HEK293 (cell line): ENCODE data around the gene KMT2A.
"Not testable (repeated sequence)": the region's sequence is repeated elsewhere in the genome, so short reads cannot be mapped to it uniquely, and the experiment has no call there.

ENCODE experiments used
- CTCF ChIA-PET: fragments of 350-600 bp; formaldehyde crosslinking; extraction: SDS; loops from one replicate; lab custom pipeline; 2021; ENCODE audit warnings: antibody characterized with exemption; lab: Yijun Ruan, JAX
- POLR2A ChIA-PET: fragments of 300-600 bp; formaldehyde crosslinking; extraction: SDS; loops from one replicate; lab custom pipeline; 2020; ENCODE audit warnings: antibody characterized with exemption, inconsistent platforms; lab: Yijun Ruan, JAX
- H3K27ac ChIP-seq: fragments of 200-500 bp; sonication (Bioruptor generic); 2 replicates; pipeline ENCODE4 v1.5.1; 2014; ENCODE audit warnings: low read depth, low read length, control low read depth, inconsistent platforms; ENCODE audit errors: extremely low read depth
- H3K36me3 ChIP-seq, 2 experiments: fragments of 200-500 bp in 1 of 2; sonication (Bioruptor generic) in 1 of 2; 1 replicate in 1 of 2; 2 replicates in 1 of 2; pipeline ENCODE4 v1.5.1; 2014 to 2017; ENCODE audit warnings: inconsistent platforms in 2 of 2, low read length in 2 of 2; ENCODE audit not compliant: control insufficient read depth in 2 of 2, insufficient read depth in 1 of 2
- H3K4me1 ChIP-seq: fragments of 200-500 bp; sonication (Bioruptor generic); 2 replicates; pipeline ENCODE4 v1.5.1; 2014; ENCODE audit warnings: mild to moderate bottlenecking, low read length, inconsistent platforms; ENCODE audit not compliant: control insufficient read depth, insufficient read depth
- H3K4me3 ChIP-seq: 2 replicates; pipeline ENCODE4 v1.5.1; 2011; ENCODE audit warnings: low read depth, mild to moderate bottlenecking, control low read depth, low read length, moderate library complexity
- H3K9me3 ChIP-seq: fragments of 200-500 bp; sonication (Bioruptor generic); 2 replicates; pipeline ENCODE4 v1.5.1; 2014; ENCODE audit warnings: low read depth, low read length, inconsistent platforms; ENCODE audit not compliant: control insufficient read depth, insufficient read depth
- AEBP2 ChIP-seq: fragments of 450-650 bp; formaldehyde crosslinking; IDR thresholded peaks from 2 replicates; pipeline ENCODE4 v1.5.1; 2016; ENCODE audit warnings: missing biosample characterization, missing genetic modification characterization, borderline replicate concordance
- ATF2 ChIP-seq: fragments of 450-650 bp; formaldehyde crosslinking; IDR thresholded peaks from 2 replicates; pipeline ENCODE4 v1.5.1; 2016; ENCODE audit warnings: missing biosample characterization, missing genetic modification characterization, low read depth
- HOXC10 ChIP-seq: sonication (generic); formaldehyde crosslinking; IDR thresholded peaks from 2 replicates; pipeline ENCODE4 v1.8.1; 2023; ENCODE audit warnings: mild to moderate bottlenecking, missing genetic modification reagents
- IKZF3 ChIP-seq: fragments of 450-650 bp; IDR thresholded peaks from 2 replicates; pipeline ENCODE4 v1.5.0; 2018; ENCODE audit warnings: missing biosample characterization, mild to moderate bottlenecking, missing genetic modification characterization, moderate library complexity
- KLF9 ChIP-seq: fragments of 450-650 bp; formaldehyde crosslinking; IDR thresholded peaks from 2 replicates; pipeline ENCODE4 v1.5.1; 2016; ENCODE audit warnings: missing biosample characterization, missing genetic modification characterization, low read depth
- WT1 ChIP-seq: fragments of 450-650 bp; formaldehyde crosslinking; IDR thresholded peaks from 2 replicates; pipeline ENCODE4 v1.5.1; 2016; ENCODE audit warnings: missing biosample characterization, missing genetic modification characterization
- ZBTB1 ChIP-seq: fragments of 450-650 bp; formaldehyde crosslinking; IDR thresholded peaks from 2 replicates; pipeline ENCODE4 v1.5.1; 2016; ENCODE audit warnings: missing biosample characterization, missing genetic modification characterization
- ZBTB11 ChIP-seq: fragments of 450-650 bp; formaldehyde crosslinking; conservative IDR thresholded peaks from 2 replicates; pipeline ENCODE4 v1.5.1; 2016; ENCODE audit warnings: low read depth, missing biosample characterization, missing genetic modification characterization
- ZBTB17 ChIP-seq: fragments of 450-650 bp; formaldehyde crosslinking; IDR thresholded peaks from 2 replicates; pipeline ENCODE4 v1.5.1; 2016; ENCODE audit warnings: missing biosample characterization, missing genetic modification characterization
- ZBTB20 ChIP-seq: fragments of 450-650 bp; formaldehyde crosslinking; IDR thresholded peaks from 2 replicates; pipeline ENCODE4 v1.5.1; 2016; ENCODE audit warnings: missing biosample characterization, missing genetic modification characterization
- ZBTB21 ChIP-seq: fragments of 450-650 bp; formaldehyde crosslinking; IDR thresholded peaks from 2 replicates; pipeline ENCODE4 v1.5.1; 2017; ENCODE audit warnings: missing biosample characterization, missing genetic modification characterization
- ZFP69B ChIP-seq: fragments of 450-650 bp; formaldehyde crosslinking; IDR thresholded peaks from 2 replicates; pipeline ENCODE4 v1.5.1; 2016; ENCODE audit warnings: missing biosample characterization, missing genetic modification characterization
- ZNF157 ChIP-seq: fragments of 450-650 bp; formaldehyde crosslinking; IDR thresholded peaks from 2 replicates; pipeline ENCODE4 v1.5.1; 2016; ENCODE audit warnings: missing biosample characterization, missing genetic modification characterization
- ZNF174 ChIP-seq: fragments of 450-650 bp; formaldehyde crosslinking; IDR thresholded peaks from 2 replicates; pipeline ENCODE4 v1.5.0; 2017; ENCODE audit warnings: missing biosample characterization, mild to moderate bottlenecking, missing genetic modification characterization
- ZNF175 ChIP-seq: fragments of 450-650 bp; formaldehyde crosslinking; IDR thresholded peaks from 2 replicates; pipeline ENCODE4 v1.5.1; 2016; ENCODE audit warnings: missing biosample characterization, missing genetic modification characterization
- ZNF211 ChIP-seq: fragments of 450-650 bp; formaldehyde crosslinking; IDR thresholded peaks from 2 replicates; pipeline ENCODE4 v1.5.1; 2016; ENCODE audit warnings: low read depth, missing biosample characterization, missing genetic modification characterization
- ZNF221 ChIP-seq: fragments of 450-650 bp; formaldehyde crosslinking; IDR thresholded peaks from 2 replicates; pipeline ENCODE4 v1.5.1; 2017; ENCODE audit warnings: missing biosample characterization, missing genetic modification characterization, borderline replicate concordance
- ZNF274 ChIP-seq, 2 experiments: fragments of 200-500 bp in 1 of 2; fragments of 450-650 bp in 1 of 2; sonication (Bioruptor generic) in 1 of 2; formaldehyde crosslinking in 1 of 2; IDR thresholded peaks; 2 replicates each; pipeline versions ENCODE4 v1.5.1 to v1.6.1; 2014 to 2016; ENCODE audit warnings: borderline replicate concordance in 1 of 2, inconsistent platforms in 1 of 2, low read length in 1 of 2, missing biosample characterization in 1 of 2, missing genetic modification characterization in 1 of 2
- ZNF513 ChIP-seq: fragments of 450-650 bp; IDR thresholded peaks from 2 replicates; pipeline ENCODE4 v1.5.1; 2018; ENCODE audit warnings: missing biosample characterization, missing genetic modification characterization
- ZNF548 ChIP-seq: fragments of 450-650 bp; formaldehyde crosslinking; IDR thresholded peaks from 2 replicates; pipeline ENCODE4 v1.5.1; 2016; ENCODE audit warnings: missing biosample characterization, missing genetic modification characterization
- ZNF549 ChIP-seq: fragments of 450-650 bp; IDR thresholded peaks from 2 replicates; pipeline ENCODE4 v1.5.1; 2018; ENCODE audit warnings: missing biosample characterization, missing genetic modification characterization, mild to moderate bottlenecking, inconsistent platforms, moderate library complexity
- ZNF560 ChIP-seq: fragments of 450-650 bp; formaldehyde crosslinking; IDR thresholded peaks from 2 replicates; pipeline ENCODE4 v1.5.1; 2017; ENCODE audit warnings: missing biosample characterization, missing genetic modification characterization, borderline replicate concordance
- ZNF777 ChIP-seq: fragments of 450-650 bp; formaldehyde crosslinking; IDR thresholded peaks from 2 replicates; pipeline ENCODE4 v1.5.1; 2017; ENCODE audit warnings: missing biosample characterization, missing genetic modification characterization, borderline replicate concordance

KMT2A gene

GRCh38 chr11:118462178-118462577, 25.9 kb downstream of the KMT2A start:
- H3K36me3 ChIP-seq, result peaks cover 0 to 4% of the 10 kb centered on the region in 2 experiments; a peak in 2 of 3 replicates
- H3K9me3 ChIP-seq, result no peaks in the 10 kb centered on the region
- TF ChIP-seq ZNF221, result no peak
- no peak for TF ChIP-seq IKZF3
- no peak for TF ChIP-seq ZBTB21 (tag by site-specific recombination)
- TF ChIP-seq ZNF274 (IDR thresholded peaks at IDR 0.05; ENCODE audit: low read length), result no peak
- TF ChIP-seq ZNF274 (tag by site-specific recombination; IDR thresholded peaks at IDR 0.05; ENCODE audit: borderline replicate concordance), result no peak
- no peak for TF ChIP-seq WT1 (tag by site-specific recombination)
- TF ChIP-seq ZNF549 (tag by site-specific recombination), result no peak
- no peak for TF ChIP-seq ZNF175 (tag by site-specific recombination)
- no peak for TF ChIP-seq ZNF174
- no peak for TF ChIP-seq KLF9 (tag by site-specific recombination)
- TF ChIP-seq ZNF777 (tag by site-specific recombination), result no peak
- TF ChIP-seq ZBTB1, result no peak
- TF ChIP-seq ZNF513 (tag by site-specific recombination), result no peak
- no peak for TF ChIP-seq ZBTB17 (tag by site-specific recombination)
- TF ChIP-seq, all 188 proteins: peak for 0
- ChIA-PET CTCF (interaction anchor here (0.5 to 0.7 kb wide), 2 partner anchors 19 to 262 kb away, joined by 3 to 4 read pairs; no protein-coding TSS in a partner anchor), POLR2A (no interaction called here)
- Histone ChIP-seq H3K4me3 (no peak overlapping the region), H3K27ac (no peak overlapping the region), H3K4me1 (no peaks in the 10 kb centered on the region)

- peaks cover 0 to 35% of the 10 kb centered on the region in 2 experiments; a peak in 1 of 3 replicates for H3K36me3 ChIP-seq
- CTCF ChIA-PET, H3K27ac ChIP-seq, H3K4me1 ChIP-seq, H3K4me3 ChIP-seq, H3K9me3 ChIP-seq: not testable (repeated sequence)
- POLR2A ChIA-PET, result interaction anchor here (0.9 kb wide), 1 partner anchor 26 kb away, joined by 3 read pairs; no protein-coding TSS in a partner anchor
Measured at GRCh38 chr11:118468968-118469367, 32.7 kb downstream of the KMT2A start.

- Histone ChIP-seq H3K4me3 (no peak overlapping the region), H3K27ac (no peak overlapping the region), H3K36me3 (peaks cover 0 to 41% of the 10 kb centered on the region in 2 experiments; a peak in 2 of 3 replicates), H3K9me3 (no peaks in the 10 kb centered on the region), H3K4me1 (no peaks in the 10 kb centered on the region)
- CTCF ChIA-PET, result interaction anchor here (0.9 kb wide), 1 partner anchor 15 kb away, joined by 3 read pairs; no protein-coding TSS in a partner anchor
- POLR2A ChIA-PET, result no interaction called here
- TF ChIP-seq ZBTB20 (no peak), ZNF560 (tag by site-specific recombination) (no peak), ZNF211 (tag by site-specific recombination) (no peak), ZNF157 (tag by site-specific recombination) (no peak), HOXC10 (CRISPR knock-in tag) (no peak), ATF2 (tag by site-specific recombination) (no peak), ZBTB11 (tag by site-specific recombination) (no peak), ZFP69B (tag by site-specific recombination) (no peak), ZNF174 (no peak), AEBP2 (tag by site-specific recombination) (no peak), ZNF548 (tag by site-specific recombination) (no peak)
Measured at GRCh38 chr11:118471030-118471429, 34.7 kb downstream of the KMT2A start.
